H9 (cell line): Measurements from ENCODE around the gene C19orf47. TPM values are rescaled to one million over a fixed set of nuclear protein-coding genes. Genes with fewer than 3 reads are reported as not detected.

Experiments used
- DNase-seq: peaks from one replicate; pipeline ENCODE4 v3.0.0-alpha.2; 2017
- H2AFZ ChIP-seq: one replicate; pipeline ENCODE4 v1.6.1; 2013; ENCODE audit warnings: mild to moderate bottlenecking, low read length, control low read depth, moderate library complexity
- H2AK5ac ChIP-seq: 2 replicates; pipeline ENCODE4 v1.6.1; 2013; ENCODE audit warnings: low read length, control low read depth, mixed read lengths; ENCODE audit not compliant: insufficient read length
- H2BK120ac ChIP-seq: one replicate; pipeline ENCODE4 v1.6.1; 2013; ENCODE audit warnings: low read depth, mild to moderate bottlenecking, low read length, control low read depth, inconsistent platforms; ENCODE audit not compliant: poor library complexity, severe bottlenecking
- H2BK12ac ChIP-seq: 2 replicates; pipeline ENCODE4 v1.6.1; 2013; ENCODE audit warnings: low read length, control low read depth, mixed read lengths, low read depth; ENCODE audit not compliant: insufficient read length
- H2BK15ac ChIP-seq: 2 replicates; pipeline ENCODE4 v1.6.1; 2013; ENCODE audit warnings: low read depth, low read length, control low read depth
- H2BK20ac ChIP-seq: one replicate; pipeline ENCODE4 v1.6.1; 2013; ENCODE audit warnings: low read depth, mild to moderate bottlenecking, low read length, control low read depth, inconsistent platforms; ENCODE audit not compliant: poor library complexity, severe bottlenecking
- H2BK5ac ChIP-seq: 2 replicates; pipeline ENCODE4 v1.6.1; 2013; ENCODE audit warnings: low read length, control low read depth, mixed read lengths; ENCODE audit not compliant: insufficient read length
- H3K14ac ChIP-seq: 2 replicates; pipeline ENCODE4 v1.6.1; 2013; ENCODE audit warnings: low read length, control low read depth; ENCODE audit not compliant: insufficient read depth
- H3K18ac ChIP-seq: 2 replicates; pipeline ENCODE4 v1.6.1; 2013; ENCODE audit warnings: low read depth, mild to moderate bottlenecking, mixed read lengths, low read length, control low read depth; ENCODE audit not compliant: insufficient read length
- H3K23ac ChIP-seq: 2 replicates; pipeline ENCODE4 v1.6.1; 2013; ENCODE audit warnings: low read length, control low read depth, mixed read lengths, low read depth; ENCODE audit not compliant: insufficient read length
- H3K23me2 ChIP-seq: 2 replicates; pipeline ENCODE4 v1.6.1; 2013; ENCODE audit warnings: low read depth, mild to moderate bottlenecking, mixed read lengths, low read length, control low read depth; ENCODE audit not compliant: insufficient read length, poor library complexity, severe bottlenecking
- H3K27ac ChIP-seq: 2 replicates; pipeline ENCODE4 v1.5.1; 2013; ENCODE audit warnings: low read length, control low read depth, mixed read lengths, low read depth; ENCODE audit not compliant: insufficient read length
- H3K27me3 ChIP-seq: 2 replicates; pipeline ENCODE4 v1.6.1; 2013; ENCODE audit warnings: low read length, control low read depth, inconsistent platforms; ENCODE audit not compliant: insufficient read depth
- H3K4ac ChIP-seq: 2 replicates; pipeline ENCODE4 v1.6.1; 2013; ENCODE audit warnings: low read depth, mild to moderate bottlenecking, control low read depth, inconsistent platforms, low read length, moderate library complexity
- H3K4me1 ChIP-seq: 2 replicates; pipeline ENCODE4 v1.6.1; 2013; ENCODE audit warnings: low read length, control low read depth, inconsistent platforms; ENCODE audit not compliant: insufficient read depth
- H3K4me2 ChIP-seq: 2 replicates; pipeline ENCODE4 v1.6.1; 2013; ENCODE audit warnings: low read length, control low read depth, mixed read lengths; ENCODE audit not compliant: insufficient read length, insufficient read depth
- H3K56ac ChIP-seq: 2 replicates; pipeline ENCODE4 v1.6.1; 2013; ENCODE audit warnings: low read depth, mild to moderate bottlenecking, mixed read lengths, low read length, control low read depth; ENCODE audit not compliant: insufficient read length
- H3K79me1 ChIP-seq: 2 replicates; pipeline ENCODE4 v1.6.1; 2013; ENCODE audit warnings: low read depth, mild to moderate bottlenecking, moderate library complexity, low read length, control low read depth, inconsistent platforms; ENCODE audit not compliant: insufficient read depth, poor library complexity, severe bottlenecking
- H3K79me2 ChIP-seq: 2 replicates; pipeline ENCODE4 v1.6.1; 2013; ENCODE audit warnings: low read length, control low read depth, inconsistent platforms; ENCODE audit not compliant: insufficient read depth
- H3K9ac ChIP-seq: 2 replicates; pipeline ENCODE4 v1.6.1; 2013; ENCODE audit warnings: low read length, control low read depth, mixed read lengths; ENCODE audit not compliant: insufficient read length; ENCODE audit errors: extremely low read depth
- H3K9me3 ChIP-seq: one replicate; pipeline ENCODE4 v1.6.1; 2013; ENCODE audit warnings: low read depth, low read length, inconsistent platforms; ENCODE audit not compliant: control insufficient read depth
- H3T11ph ChIP-seq: one replicate; pipeline ENCODE4 v1.6.1; 2013; ENCODE audit warnings: mild to moderate bottlenecking, low read length, control low read depth, inconsistent platforms
- H4K20me1 ChIP-seq: one replicate; pipeline ENCODE4 v1.6.1; 2013; ENCODE audit not compliant: control insufficient read depth, insufficient read length, insufficient read depth
- H4K5ac ChIP-seq: 2 replicates; pipeline ENCODE4 v1.6.1; 2013; ENCODE audit warnings: low read depth, mild to moderate bottlenecking, mixed read lengths, low read length, control low read depth; ENCODE audit not compliant: insufficient read length
- H4K8ac ChIP-seq: replicated peaks from 2 replicates; pipeline ENCODE4 v1.6.1; 2013; ENCODE audit warnings: low read length, control low read depth, mixed read lengths, low read depth; ENCODE audit not compliant: insufficient read length
- H4K91ac ChIP-seq: 2 replicates; pipeline ENCODE4 v1.6.1; 2013; ENCODE audit warnings: low read depth, mild to moderate bottlenecking, moderate library complexity, mixed read lengths, low read length, control low read depth; ENCODE audit not compliant: insufficient read length
- H3K27ac Mint-ChIP-seq, 3 experiments: 2 replicates in 2 of 3; 3 replicates in 1 of 3; pipeline ENCODE4 v1.8.0; 2020 to 2021; ENCODE audit warnings: mixed read lengths in 3 of 3, mild to moderate bottlenecking in 1 of 3, moderate library complexity in 1 of 3
- H3K27me3 Mint-ChIP-seq: 2 replicates; pipeline ENCODE4 v1.8.0; 2021; ENCODE audit warnings: low read depth, mild to moderate bottlenecking, moderate library complexity, mixed read lengths
- H3K36me3 Mint-ChIP-seq, 3 experiments: 2 replicates in 2 of 3; 3 replicates in 1 of 3; pipeline ENCODE4 v1.8.0; 2020 to 2021; ENCODE audit warnings: low read depth in 3 of 3, mixed read lengths in 3 of 3; ENCODE audit not compliant: insufficient read depth in 1 of 3
- H3K4me1 Mint-ChIP-seq, 2 experiments: 2 replicates each; pipeline ENCODE4 v1.8.0; 2020; ENCODE audit warnings: mixed read lengths in 2 of 2
- H3K4me3 Mint-ChIP-seq, 2 experiments: 2 replicates in 1 of 2; 3 replicates in 1 of 2; pipeline ENCODE4 v1.8.0; 2020 to 2021; ENCODE audit warnings: mild to moderate bottlenecking in 2 of 2, mixed read lengths in 2 of 2, moderate library complexity in 1 of 2
- H3K9me3 Mint-ChIP-seq, 2 experiments: 2 replicates in 1 of 2; 3 replicates in 1 of 2; pipeline ENCODE4 v1.8.0; 2020; ENCODE audit warnings: mild to moderate bottlenecking in 2 of 2, mixed read lengths in 2 of 2, moderate library complexity in 1 of 2
- WGBS: extraction: QIAGEN DNeasy Blood & Tissue Kit; methylation state at CpG from one replicate; pipeline ENCODE4 v1.1.7; 2013; ENCODE audit warnings: missing lambda C conversion rate, low lambda C conversion rate, mixed read lengths; ENCODE audit not compliant: insufficient read length; ENCODE audit errors: extremely low coverage; 5-methylcytosine and 5-hydroxymethylcytosine counted together
- total RNA-seq: library from RNA; stranded (reverse); gene quantifications from 2 replicates; pipeline ENCODE4 v1.2.1, GENCODE V29; 2021
- TF ChIP-seq, protein P1 (sequence below): fragments of 200-600 bp; sonication (generic); conservative IDR thresholded peaks from 3 replicates; pipeline ENCODE4 v1.8.0; 2021; ENCODE audit warnings: antibody characterized with exemption, mild to moderate bottlenecking

Gene C19orf47
- total RNA-seq, 1 experiment from 2014 or later = 19.4 TPM

DNA sequence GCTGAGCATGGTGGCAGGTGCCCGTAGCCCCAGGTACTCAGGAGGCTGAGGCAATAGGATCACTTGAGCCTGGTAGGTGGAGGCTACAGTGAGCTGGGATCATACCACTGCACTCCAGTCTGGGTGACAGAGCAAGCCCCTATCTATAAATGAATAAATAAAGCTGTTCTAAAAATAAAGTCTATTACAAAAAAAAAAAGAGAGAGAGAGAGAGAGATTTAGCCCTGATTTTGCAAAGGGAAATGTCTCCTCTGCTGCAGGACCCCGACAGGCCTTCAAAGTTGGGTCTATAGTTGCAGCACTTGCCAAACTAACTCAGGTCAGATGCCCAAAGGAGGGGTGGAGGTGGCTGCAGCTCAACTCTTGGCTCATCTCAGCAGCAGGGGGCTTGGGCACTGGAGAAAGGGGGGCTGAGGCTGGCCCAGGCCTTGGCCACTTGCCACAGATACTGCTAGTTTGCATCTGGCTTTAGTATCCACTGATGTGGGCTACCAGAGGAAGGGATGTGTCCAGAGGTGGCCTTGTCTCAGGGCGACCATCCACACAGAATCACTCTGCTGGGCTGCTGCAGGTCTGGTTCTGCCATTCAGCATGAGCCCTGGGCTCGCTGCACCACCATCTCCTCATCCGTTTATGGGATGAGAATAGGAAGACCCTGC, 32.3 kb downstream of the C19orf47 start:
- no peaks in the 10 kb centered on the region; a peak in 1 of 5 replicates for H3K9me3 Mint-ChIP-seq
- peak; percentile 25 for DNase-seq
- no CpG with 5 or more reads among the region's 5 CpGs for WGBS
- Histone ChIP-seq H3K4ac (no peak overlapping the region), H3K23me2 (no peaks in the 10 kb centered on the region), H2AK5ac (no peak overlapping the region), H3K27me3 (no peaks in the 10 kb centered on the region), H3K56ac (no peak overlapping the region), H3K79me1 (no peaks in the 10 kb centered on the region), H2AFZ (no peak overlapping the region), H3K14ac (no peak overlapping the region), H3K27ac (no peak overlapping the region), H2BK15ac (no peak overlapping the region), H3K4me2 (no peak overlapping the region), H4K20me1 (no peaks in the 10 kb centered on the region), H2BK20ac (no peak overlapping the region), H2BK5ac (no peak overlapping the region), H4K8ac (no peak overlapping the region), H3K9me3 (no peaks in the 10 kb centered on the region), H4K5ac (no peak overlapping the region), H3T11ph (no peak overlapping the region), H3K4me1 (no peaks in the 10 kb centered on the region), H3K79me2 (no peaks in the 10 kb centered on the region), H2BK120ac (no peak overlapping the region), H3K18ac (no peak overlapping the region), H4K91ac (no peak overlapping the region), H2BK12ac (no peak overlapping the region), H3K23ac (no peak overlapping the region), H3K9ac (no peak overlapping the region)
- TF ChIP-seq, protein P1, sequence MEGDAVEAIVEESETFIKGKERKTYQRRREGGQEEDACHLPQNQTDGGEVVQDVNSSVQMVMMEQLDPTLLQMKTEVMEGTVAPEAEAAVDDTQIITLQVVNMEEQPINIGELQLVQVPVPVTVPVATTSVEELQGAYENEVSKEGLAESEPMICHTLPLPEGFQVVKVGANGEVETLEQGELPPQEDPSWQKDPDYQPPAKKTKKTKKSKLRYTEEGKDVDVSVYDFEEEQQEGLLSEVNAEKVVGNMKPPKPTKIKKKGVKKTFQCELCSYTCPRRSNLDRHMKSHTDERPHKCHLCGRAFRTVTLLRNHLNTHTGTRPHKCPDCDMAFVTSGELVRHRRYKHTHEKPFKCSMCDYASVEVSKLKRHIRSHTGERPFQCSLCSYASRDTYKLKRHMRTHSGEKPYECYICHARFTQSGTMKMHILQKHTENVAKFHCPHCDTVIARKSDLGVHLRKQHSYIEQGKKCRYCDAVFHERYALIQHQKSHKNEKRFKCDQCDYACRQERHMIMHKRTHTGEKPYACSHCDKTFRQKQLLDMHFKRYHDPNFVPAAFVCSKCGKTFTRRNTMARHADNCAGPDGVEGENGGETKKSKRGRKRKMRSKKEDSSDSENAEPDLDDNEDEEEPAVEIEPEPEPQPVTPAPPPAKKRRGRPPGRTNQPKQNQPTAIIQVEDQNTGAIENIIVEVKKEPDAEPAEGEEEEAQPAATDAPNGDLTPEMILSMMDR = no peak
- peaks cover 0 to 4% of the 10 kb centered on the region in 2 experiments; a peak in 1 of 4 replicates for H3K4me1 Mint-ChIP-seq
- peaks cover 2 to 23% (median 2%) of the 10 kb centered on the region in 3 experiments; a peak in 6 of 7 replicates for H3K36me3 Mint-ChIP-seq
- no peak overlapping the region for H3K27ac Mint-ChIP-seq
- H3K4me3 Mint-ChIP-seq = no peak overlapping the region
- H3K27me3 Mint-ChIP-seq = no peaks in the 10 kb centered on the region
